ENCODE results near the gene SPOCK2. TPM values are rescaled to one million over a fixed set of nuclear protein-coding genes. Genes with fewer than 3 reads are reported as not detected.
A peak's percentile ranks its signal among the peaks of the same experiment; 100 is the strongest.

Gene SPOCK2
- total and polyA plus RNA-seq, 2 of the 13 experiments (the other 11 are each of a cell fraction or from before 2014, with no cell fraction given), result 8.6 to 30.6 TPM

- TF ChIP-seq GLMP (CRISPR knock-in tag; IDR thresholded peaks at IDR 0.05; ENCODE audit: borderline replicate concordance) (no peak), IRF2 (CRISPR knock-in tag; IDR thresholded peaks at IDR 0.05) (peak; percentile 83), TAF15 (IDR thresholded peaks at IDR 0.05; ENCODE audit: low read depth, low read length, poor library complexity, severe bottlenecking) (no peak), ZNF280D (CRISPR knock-in tag; IDR thresholded peaks at IDR 0.05) (0 out of 2 replicates have a peak, but pooled peaks have one; percentile 51), ZNF619 (CRISPR knock-in tag; IDR thresholded peaks at IDR 0.05) (no peak), PRDM15 (CRISPR knock-in tag; IDR thresholded peaks at IDR 0.05) (no peak), GTF3A (CRISPR knock-in tag; conservative IDR thresholded peaks at IDR 0.05) (no peak), LCORL (IDR thresholded peaks at IDR 0.05) (no peak), LCORL (CRISPR knock-in tag; IDR thresholded peaks at IDR 0.05) (no peak; the same call in 1 of the 2 replicates), CTCF (CRISPR knock-in tag; IDR thresholded peaks at IDR 0.05) (peak; percentile 99), ZNF530 (CRISPR knock-in tag; IDR thresholded peaks at IDR 0.05; ENCODE audit: low read depth) (no peak), ZC3H13 (CRISPR knock-in tag; IDR thresholded peaks at IDR 0.05) (no peak), ARNT2 (CRISPR knock-in tag; IDR thresholded peaks at IDR 0.05; ENCODE audit: low read depth) (no peak)
Observed at GRCh38 chr10:72048450-72049124, 39.8 kb downstream of the SPOCK2 start (continued).

Data from HepG2 (cell line).